Brain microvascular endothelial cell (primary cell): Measurements from ENCODE around the gene DMXL1.
"Not testable (repeated sequence)": the region's sequence is repeated elsewhere in the genome, so short reads cannot be mapped to it uniquely, and the experiment has no call there.

ENCODE experiments used
- DNase-seq: peaks from one replicate; pipeline ENCODE4 v3.0.0-alpha.2; 2020
- H3K27ac ChIP-seq: fragments of 250-450 bp; sonication (Bioruptor Pico); 2 replicates; pipeline ENCODE4 v1.5.1; 2020; ENCODE audit warnings: mild to moderate bottlenecking, moderate library complexity
- H3K27me3 ChIP-seq: fragments of 250-450 bp; sonication (Bioruptor Pico); replicated peaks from 2 replicates; pipeline ENCODE4 v1.5.1; 2020; ENCODE audit warnings: mild to moderate bottlenecking
- H3K36me3 ChIP-seq: fragments of 250-450 bp; sonication (Bioruptor Pico); replicated peaks from 2 replicates; pipeline ENCODE4 v1.5.1; 2020; ENCODE audit warnings: mild to moderate bottlenecking
- H3K4me3 ChIP-seq: 2 replicates; pipeline ENCODE4 v1.5.1; 2011; ENCODE audit warnings: low read depth, mild to moderate bottlenecking, control low read depth, low read length, moderate library complexity
- CTCF ChIP-seq: IDR thresholded peaks from 2 replicates; pipeline ENCODE4 v1.5.1; 2011; ENCODE audit warnings: low read depth, mild to moderate bottlenecking, moderate library complexity, low read length, control low read depth, inconsistent platforms; ENCODE audit errors: missing control alignments
- in situ Hi-C: cut with HindIII; loops from 2 replicates; pipeline ENCODE4 v1.10.0; 2017; ENCODE audit warnings: low sequenced_read_pairs, low pct_ligation_motif_present

DMXL1 gene

DNA sequence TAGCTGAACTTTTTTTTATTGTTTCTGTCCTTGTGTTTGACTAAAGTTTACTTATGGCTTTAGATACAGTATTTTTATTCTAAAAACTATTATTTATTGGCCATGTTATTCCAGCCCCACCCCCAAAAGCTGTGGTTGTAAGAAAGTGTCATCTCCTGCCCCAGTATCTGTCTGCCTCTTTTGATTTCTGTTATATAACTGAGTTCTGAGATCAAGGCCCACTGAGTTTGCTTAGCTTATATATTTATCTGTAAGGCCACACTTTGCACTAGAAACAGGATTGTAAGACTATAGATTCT lies 168.2 kb downstream of the DMXL1 start:
- H3K4me3 ChIP-seq, result no peak overlapping the region
- no peak overlapping the region for H3K27ac ChIP-seq
- no peaks in the 10 kb centered on the region for H3K27me3 ChIP-seq
- DNase-seq, result no peak
- H3K36me3 ChIP-seq, result no peaks in the 10 kb centered on the region
- in situ Hi-C loops, result no loop called here
- no peak for TF ChIP-seq CTCF

DNA sequence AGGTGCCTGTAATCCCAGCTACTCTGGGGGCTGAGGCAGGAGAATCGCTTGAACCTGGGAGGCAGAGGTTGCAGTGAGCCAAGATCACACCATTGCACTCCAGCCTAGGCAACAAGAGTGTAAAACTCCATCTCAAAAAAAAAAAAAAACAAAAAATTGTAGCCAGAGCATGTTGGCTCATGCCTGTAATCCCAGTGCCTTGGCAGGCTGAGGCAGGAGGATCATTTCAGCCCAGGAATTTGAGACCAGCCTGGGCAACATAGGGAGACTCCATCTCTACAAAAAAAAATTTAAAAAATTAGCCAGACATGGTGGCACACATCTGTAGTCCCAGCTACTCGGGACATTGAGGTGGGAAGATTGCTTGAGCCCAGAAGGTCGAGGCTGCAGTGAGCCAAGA lies 168.9 kb downstream of the DMXL1 start:
- H3K4me3 ChIP-seq, H3K27ac ChIP-seq, DNase-seq, H3K27me3 ChIP-seq, H3K36me3 ChIP-seq, in situ Hi-C loops: not testable (repeated sequence)

GRCh38 chr5:119243888-119244287 lies 173.0 kb downstream of the DMXL1 start:
- no peak for DNase-seq
- TF ChIP-seq CTCF, result no peak
- Histone ChIP-seq H3K36me3 (no peaks in the 10 kb centered on the region), H3K4me3 (no peak overlapping the region), H3K27ac (no peak overlapping the region), H3K27me3 (no peaks in the 10 kb centered on the region)
- in situ Hi-C loops, result no loop called here

GRCh38 chr5:119250946-119251901 lies 180.3 kb downstream of the DMXL1 start:
- Histone ChIP-seq H3K36me3 (no peaks in the 10 kb centered on the region), H3K27me3 (no peaks in the 10 kb centered on the region), H3K4me3 (no peak overlapping the region), H3K27ac (no peak overlapping the region)
- DNase-seq, result no peak
- TF ChIP-seq CTCF, result no peak
- in situ Hi-C loops, result no loop called here

- H3K27ac ChIP-seq, result no peak overlapping the region
Observed at GRCh38 chr5:119255571-119256356, 184.9 kb downstream of the DMXL1 start.

More at GRCh38 chr5:119255571-119256356, 184.9 kb downstream of the DMXL1 start:
- H3K27me3 ChIP-seq, result no peaks in the 10 kb centered on the region
- no peaks in the 10 kb centered on the region for H3K36me3 ChIP-seq
- DNase-seq, result no peak
- TF ChIP-seq CTCF, result peak; percentile 33
- H3K4me3 ChIP-seq, result no peak overlapping the region
- in situ Hi-C loops, result no loop called here
